SH-SY5Y (cell line): ENCODE data around the gene MARK2.

Source experiments
- GATA2 ChIP-seq: IDR thresholded peaks from 2 replicates; pipeline ENCODE4 v1.6.1; 2011; ENCODE audit warnings: mild to moderate bottlenecking, low read depth, low read length
- GATA3 ChIP-seq: IDR thresholded peaks from 2 replicates; pipeline ENCODE4 v1.6.1; 2011; ENCODE audit warnings: low read depth, mild to moderate bottlenecking, low read length, moderate library complexity

MARK2 gene

GRCh38 chr11:63951779-63952536, 113.0 kb downstream of the MARK2 start:
- TF ChIP-seq GATA2 (no peak), GATA3 (no peak)

- TF ChIP-seq GATA2, result no peak
Measured at GRCh38 chr11:63952570-63952969, 113.7 kb downstream of the MARK2 start.

DNA sequence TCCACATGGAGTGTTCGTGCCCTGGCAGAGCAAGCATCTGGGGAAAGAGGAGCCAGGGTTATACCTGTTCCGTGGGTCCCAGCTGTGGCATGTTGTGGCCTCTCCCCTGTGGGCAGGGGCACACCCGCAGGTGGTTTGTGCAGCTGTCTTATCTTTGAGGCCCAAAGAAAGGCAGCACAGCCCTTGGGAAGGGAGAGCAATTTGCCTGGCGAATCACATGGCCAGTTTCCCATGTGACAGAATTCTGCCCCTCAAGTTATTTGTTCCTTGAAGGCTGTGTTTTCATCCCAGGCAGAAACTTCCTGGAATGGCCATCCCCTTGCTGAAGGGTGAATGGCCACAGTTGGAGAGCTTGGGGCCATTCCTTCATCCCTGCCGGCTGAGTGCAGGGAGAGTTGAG, 119.1 kb downstream of the MARK2 start:
- TF ChIP-seq GATA3 (no peak), GATA2 (no peak)
